Thyroid gland (tissue), 4 donors: ENCODE results near the gene LRRC47. TPM values are rescaled to one million over a fixed set of nuclear protein-coding genes. Genes with fewer than 3 reads are reported as not detected.

Experiments used
- DNase-seq, 2 donors: peaks; one replicate each; pipeline ENCODE4 v3.0.0-alpha.2; 2019
- H3K27ac ChIP-seq, 3 donors: fragments of 200-600 bp; sonication (generic); 1 replicate in 2 of 3; 2 replicates in 1 of 3; pipeline ENCODE4 v1.5.1; 2016 to 2019; ENCODE audit warnings: mild to moderate bottlenecking in 1 of 3, moderate library complexity in 1 of 3
- H3K27me3 ChIP-seq: fragments of 200-600 bp; sonication (generic); one replicate; pipeline ENCODE4 v1.5.1; 2019
- H3K36me3 ChIP-seq, 2 donors: fragments of 200-600 bp; sonication (generic); one replicate each; pipeline ENCODE4 v1.5.1; 2016 to 2019
- H3K4me1 ChIP-seq, 2 donors: fragments of 200-600 bp; sonication (generic); one replicate each; pipeline ENCODE4 v1.5.1; 2017 to 2019
- H3K4me3 ChIP-seq, 3 donors: fragments of 200-600 bp; sonication (generic); replicated peaks in 1 of 3; 1 replicate in 2 of 3; 2 replicates in 1 of 3; pipeline ENCODE4 v1.5.1; 2016; ENCODE audit warnings: mild to moderate bottlenecking in 1 of 3
- H3K9me3 ChIP-seq: fragments of 200-600 bp; sonication (generic); one replicate; pipeline ENCODE4 v1.5.1; 2017
- POLR2A ChIP-seq, 2 donors: fragments of 450-650 bp; IDR thresholded peaks; one replicate each; pipeline ENCODE4 v1.6.1; 2017; ENCODE audit warnings: antibody characterized with exemption in 2 of 2, mild to moderate bottlenecking in 2 of 2, moderate library complexity in 1 of 2
- WGBS, 2 donors: methylation state at CpG; one replicate each; pipeline ENCODE4 v1.1.5; 2017; 5-methylcytosine and 5-hydroxymethylcytosine counted together
- intact Hi-C: fragments of 100-400 bp; cut with DNase I; formaldehyde crosslinking; loops from one replicate; pipeline ENCODE4 v1.15.1; 2023
- total RNA-seq, 4 donors: library from RNA; depleted of rRNA; stranded (reverse); fragments of >200 nt; gene quantifications; one replicate each; pipeline ENCODE4 v1.2.3, GENCODE V29; 2016
- TF ChIP-seq, protein P1 (sequence below), 6 experiments: fragments of 200-600 bp in 3 of 6; fragments of 450-650 bp in 3 of 6; sonication (generic) in 3 of 6; IDR thresholded peaks; one replicate each; pipeline ENCODE4 v1.5.1; 2016 to 2019; ENCODE audit warnings: antibody characterized with exemption in 6 of 6, mild to moderate bottlenecking in 2 of 6, inconsistent platforms in 1 of 6, moderate library complexity in 1 of 6

Gene LRRC47
- total RNA-seq, 4 donors from 2014 or later, result 38.7 to 45.2 (median 43.7) TPM

DNA sequence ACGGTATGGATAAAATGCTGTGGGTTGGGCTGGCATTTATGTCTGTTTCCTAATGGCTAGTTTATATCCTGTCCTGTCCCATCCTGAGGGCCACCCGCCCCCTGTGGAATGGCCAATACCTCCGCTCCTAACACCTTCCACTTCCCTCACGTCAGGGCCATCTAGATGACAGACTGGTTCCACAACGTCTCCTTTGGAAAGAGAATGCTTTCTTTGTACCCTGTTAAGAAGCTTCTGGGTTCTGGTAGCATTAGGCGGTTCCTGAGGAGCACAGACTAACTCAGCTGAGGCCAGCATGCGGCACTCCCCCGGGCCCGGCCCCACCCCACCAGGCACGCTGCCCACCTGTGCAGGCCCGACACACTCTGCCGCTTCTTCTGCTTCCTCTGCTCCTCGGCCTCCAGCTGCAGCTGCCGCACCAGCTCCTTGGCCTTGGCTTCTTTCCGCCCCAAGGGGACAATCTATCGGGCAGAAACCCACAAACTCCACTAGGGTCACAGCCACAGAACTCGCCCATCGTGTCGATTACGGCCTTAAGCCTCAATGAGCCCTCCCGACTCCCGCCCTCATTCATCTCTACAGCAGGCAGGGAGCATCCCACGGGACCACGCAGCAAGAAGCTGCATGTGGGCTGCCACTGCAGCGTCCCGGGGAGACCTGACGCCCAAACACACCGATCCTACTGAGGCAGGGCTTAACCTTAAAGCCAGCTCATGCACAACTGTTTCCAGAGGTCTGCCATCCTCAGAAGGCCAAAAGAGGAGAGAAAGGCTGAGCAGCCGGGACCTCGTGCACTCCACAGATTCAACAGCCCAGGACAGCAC lies 12.4 kb downstream of the LRRC47 start:
- no peak for DNase-seq

DNA sequence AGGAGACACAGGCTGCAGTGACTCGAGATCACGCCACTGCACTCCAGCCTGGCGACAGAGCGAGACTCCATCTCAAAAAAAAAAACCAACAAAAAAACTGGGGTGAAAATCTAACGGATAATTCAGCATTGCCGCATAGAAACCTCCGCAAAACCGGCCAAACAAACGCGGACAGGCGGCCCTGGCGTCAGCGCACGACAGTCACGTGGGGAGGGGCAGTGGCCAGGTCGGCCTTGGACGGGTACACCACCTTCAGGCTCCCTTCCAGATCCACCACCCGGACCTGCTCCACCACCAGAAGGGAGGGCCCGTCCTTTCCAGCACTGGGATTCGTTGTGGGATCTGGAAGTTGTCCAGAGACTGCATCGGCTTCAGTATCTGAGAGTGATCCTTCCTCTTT lies 15.4 kb downstream of the LRRC47 start:
- Histone ChIP-seq H3K9me3 (no peaks in the 10 kb centered on the region), H3K4me3 (no peak overlapping the region), H3K4me1 (peaks cover 16 to 17% of the 10 kb centered on the region in 2 donors), H3K36me3 (peaks cover 51 to 65% of the 10 kb centered on the region in 2 donors), H3K27me3 (no peaks in the 10 kb centered on the region), H3K27ac (no peak overlapping the region)
- TF ChIP-seq, protein P1, sequence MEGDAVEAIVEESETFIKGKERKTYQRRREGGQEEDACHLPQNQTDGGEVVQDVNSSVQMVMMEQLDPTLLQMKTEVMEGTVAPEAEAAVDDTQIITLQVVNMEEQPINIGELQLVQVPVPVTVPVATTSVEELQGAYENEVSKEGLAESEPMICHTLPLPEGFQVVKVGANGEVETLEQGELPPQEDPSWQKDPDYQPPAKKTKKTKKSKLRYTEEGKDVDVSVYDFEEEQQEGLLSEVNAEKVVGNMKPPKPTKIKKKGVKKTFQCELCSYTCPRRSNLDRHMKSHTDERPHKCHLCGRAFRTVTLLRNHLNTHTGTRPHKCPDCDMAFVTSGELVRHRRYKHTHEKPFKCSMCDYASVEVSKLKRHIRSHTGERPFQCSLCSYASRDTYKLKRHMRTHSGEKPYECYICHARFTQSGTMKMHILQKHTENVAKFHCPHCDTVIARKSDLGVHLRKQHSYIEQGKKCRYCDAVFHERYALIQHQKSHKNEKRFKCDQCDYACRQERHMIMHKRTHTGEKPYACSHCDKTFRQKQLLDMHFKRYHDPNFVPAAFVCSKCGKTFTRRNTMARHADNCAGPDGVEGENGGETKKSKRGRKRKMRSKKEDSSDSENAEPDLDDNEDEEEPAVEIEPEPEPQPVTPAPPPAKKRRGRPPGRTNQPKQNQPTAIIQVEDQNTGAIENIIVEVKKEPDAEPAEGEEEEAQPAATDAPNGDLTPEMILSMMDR (IDR thresholded peaks at IDR 0.05), result no peak
- no peak for TF ChIP-seq POLR2A (IDR thresholded peaks at IDR 0.05)
- WGBS, 2 donors, result 93 to 95% methylated on average over 21 of the region's 21 CpGs
- intact Hi-C loops, result no loop called here
- DNase-seq, result no peak

More for the DNA sequence above, 12.4 kb downstream of the LRRC47 start:
- WGBS, 2 donors, result 90 to 94% methylated on average over 29 to 30 of the region's 30 CpGs
- intact Hi-C loops, result no loop called here
- no peaks in the 10 kb centered on the region for H3K27me3 ChIP-seq
- H3K9me3 ChIP-seq, result no peaks in the 10 kb centered on the region
- H3K27ac ChIP-seq, result no peak overlapping the region
- peaks cover 59 to 80% of the 10 kb centered on the region in 2 donors for H3K36me3 ChIP-seq
- no peak overlapping the region for H3K4me3 ChIP-seq
- TF ChIP-seq POLR2A (IDR thresholded peaks at IDR 0.05), result no peak
- TF ChIP-seq, protein P1 (IDR thresholded peaks at IDR 0.05), result no peak
- H3K4me1 ChIP-seq, result no peaks in the 10 kb centered on the region

DNA sequence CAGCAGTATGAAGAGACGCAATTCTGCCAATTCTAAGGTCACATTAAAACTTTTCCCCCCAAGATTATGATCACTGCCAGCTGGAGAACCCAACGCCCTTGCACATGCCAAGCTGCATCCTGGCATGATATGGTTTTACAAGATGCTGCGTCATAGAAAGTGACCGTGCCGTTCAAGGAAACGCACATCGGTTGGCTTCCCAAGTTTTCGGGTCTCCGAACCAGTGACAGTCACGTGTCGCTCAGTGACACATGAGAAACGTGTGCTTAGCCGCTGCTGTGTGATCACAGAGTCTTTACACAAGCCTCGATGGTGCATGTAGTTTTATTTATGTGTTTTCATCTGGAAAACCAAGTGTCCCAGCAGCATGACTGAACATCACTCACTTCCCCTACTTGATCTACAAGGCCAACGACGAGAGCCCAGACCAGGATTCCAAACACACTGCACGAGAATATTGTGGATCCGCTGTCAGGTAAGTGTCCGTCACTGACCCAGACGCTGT lies 16.3 kb downstream of the LRRC47 start:
- Histone ChIP-seq H3K36me3 (peaks cover 46 to 56% of the 10 kb centered on the region in 2 donors), H3K27ac (no peak overlapping the region), H3K4me1 (peaks cover 26% of the 10 kb centered on the region in 2 donors), H3K27me3 (no peaks in the 10 kb centered on the region), H3K4me3 (no peak overlapping the region), H3K9me3 (no peaks in the 10 kb centered on the region)
- 94% methylated on average over 20 of the region's 20 CpGs for whole genome bisulfite sequencing, 2 donors
- DNase-seq, result no peak
- no peak for TF ChIP-seq POLR2A (IDR thresholded peaks at IDR 0.05)
- TF ChIP-seq, protein P1 (IDR thresholded peaks at IDR 0.05), result no peak
- intact Hi-C loops, result no loop called here

DNA sequence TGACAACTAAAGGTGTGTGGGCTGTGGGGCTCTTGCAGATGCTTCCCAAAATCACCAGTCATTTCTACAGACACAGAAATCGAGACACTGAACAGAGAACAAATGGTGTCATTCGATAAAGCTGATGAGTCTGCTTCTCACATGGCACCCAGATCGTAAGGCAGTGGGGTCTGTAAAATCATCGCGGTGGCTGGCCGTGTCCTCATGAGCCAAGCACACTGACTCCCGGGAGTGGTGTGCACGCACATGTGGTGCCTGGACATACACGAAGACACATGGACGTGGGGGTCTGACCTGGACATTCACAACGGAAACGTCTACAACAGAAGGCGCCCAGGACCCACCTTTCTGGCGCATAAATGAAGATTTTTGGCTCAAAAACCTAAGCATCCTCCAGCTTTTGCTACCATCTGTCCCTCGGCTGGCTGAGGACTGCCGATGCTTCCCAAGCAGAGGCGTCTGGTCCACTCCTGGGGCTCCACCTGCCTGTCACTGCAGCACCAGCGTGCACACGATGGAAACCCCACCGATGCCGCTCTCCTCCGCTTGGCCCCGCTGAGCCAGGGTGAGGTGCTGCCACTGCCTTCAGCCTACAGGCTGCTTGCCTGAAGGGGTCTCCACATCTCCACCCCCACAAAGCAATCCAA lies 16.9 kb downstream of the LRRC47 start:
- WGBS, 2 donors, result 93 to 94% methylated on average over 23 of the region's 23 CpGs
- Histone ChIP-seq H3K27me3 (no peaks in the 10 kb centered on the region), H3K36me3 (peaks cover 40 to 51% of the 10 kb centered on the region in 2 donors), H3K4me1 (peaks cover 28 to 32% of the 10 kb centered on the region in 2 donors), H3K27ac (no peak overlapping the region), H3K9me3 (no peaks in the 10 kb centered on the region), H3K4me3 (no peak overlapping the region)
- DNase-seq, result no peak
- intact Hi-C loops, result no loop called here
- TF ChIP-seq POLR2A (IDR thresholded peaks at IDR 0.05), result no peak
- TF ChIP-seq, protein P1 (IDR thresholded peaks at IDR 0.05), result no peak
